Endothelial cell of umbilical vein (primary cell): ENCODE data around the gene KL.

Experiments
- EZH2 ChIP-seq: IDR thresholded peaks from 2 replicates; pipeline ENCODE4 v1.6.1; 2012; ENCODE audit warnings: borderline replicate concordance, low read depth, mild to moderate bottlenecking, moderate library complexity, low read length, inconsistent platforms; ENCODE audit not compliant: severe bottlenecking
- MYC ChIP-seq: IDR thresholded peaks from one replicate; pipeline ENCODE4 v1.6.1; 2011; ENCODE audit warnings: mild to moderate bottlenecking, low read depth, low read length
- POLR2A ChIP-seq: IDR thresholded peaks from 2 replicates; pipeline ENCODE4 v1.6.1; 2012; ENCODE audit warnings: low read depth, mild to moderate bottlenecking, control low read depth, low read length
- POLR2AphosphoS5 ChIP-seq: IDR thresholded peaks from 2 replicates; pipeline ENCODE4 v1.6.1; 2012; ENCODE audit warnings: low read depth, mild to moderate bottlenecking, control low read depth, low read length, moderate library complexity; ENCODE audit not compliant: insufficient read depth
- TF ChIP-seq, protein P1 (sequence below), 2 donors: IDR thresholded peaks; 1 replicate in 1 of 2; 2 replicates in 1 of 2; pipeline ENCODE4 v1.5.1; 2011; ENCODE audit warnings: low read length in 2 of 2, mild to moderate bottlenecking in 2 of 2, moderate library complexity in 2 of 2, control low read depth in 1 of 2, inconsistent platforms in 1 of 2, low read depth in 1 of 2; ENCODE audit not compliant: insufficient read depth in 1 of 2; ENCODE audit errors: extremely low read depth in 1 of 2
- TF ChIP-seq, protein P2 (sequence below): IDR thresholded peaks from 2 replicates; pipeline ENCODE4 v1.6.1; 2011; ENCODE audit not compliant: insufficient read depth, insufficient read length

DNA sequence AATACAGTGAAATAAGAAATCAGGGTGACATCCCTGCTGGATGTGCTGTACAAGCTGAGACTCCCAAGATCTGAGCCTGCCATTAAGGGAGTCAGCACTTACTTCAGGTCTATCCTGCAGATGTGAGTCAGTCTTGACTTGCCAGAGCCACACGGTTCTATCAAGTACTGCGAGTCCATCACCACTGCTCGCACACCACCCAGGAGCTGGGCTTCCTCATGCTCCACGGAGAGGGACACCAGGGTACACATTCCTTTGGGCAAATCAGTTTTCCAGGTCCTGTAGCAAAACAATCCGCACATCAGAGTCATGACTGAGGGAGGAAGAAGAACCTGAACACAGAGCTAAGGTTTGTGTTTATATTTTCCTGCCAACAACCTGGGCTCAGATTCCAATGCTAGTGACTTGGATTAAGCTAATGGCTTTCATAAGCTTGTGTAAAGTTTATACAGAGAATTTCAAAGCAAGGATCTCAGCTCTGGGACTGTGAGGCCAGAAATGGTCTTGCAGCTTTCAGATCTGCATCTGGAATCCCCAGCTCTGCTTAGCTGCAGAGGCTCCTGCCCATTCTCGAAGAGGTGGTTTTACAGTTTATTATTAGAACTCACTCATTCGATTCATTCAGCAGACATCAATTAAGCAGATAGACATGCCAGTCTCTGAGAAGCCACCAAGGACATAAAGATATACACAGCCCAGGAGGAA lies 90.6 kb downstream of the KL start:
- TF ChIP-seq EZH2 (no peak), POLR2AphosphoS5 (no peak), POLR2A (no peak), MYC (no peak)
- TF ChIP-seq, protein P1, sequence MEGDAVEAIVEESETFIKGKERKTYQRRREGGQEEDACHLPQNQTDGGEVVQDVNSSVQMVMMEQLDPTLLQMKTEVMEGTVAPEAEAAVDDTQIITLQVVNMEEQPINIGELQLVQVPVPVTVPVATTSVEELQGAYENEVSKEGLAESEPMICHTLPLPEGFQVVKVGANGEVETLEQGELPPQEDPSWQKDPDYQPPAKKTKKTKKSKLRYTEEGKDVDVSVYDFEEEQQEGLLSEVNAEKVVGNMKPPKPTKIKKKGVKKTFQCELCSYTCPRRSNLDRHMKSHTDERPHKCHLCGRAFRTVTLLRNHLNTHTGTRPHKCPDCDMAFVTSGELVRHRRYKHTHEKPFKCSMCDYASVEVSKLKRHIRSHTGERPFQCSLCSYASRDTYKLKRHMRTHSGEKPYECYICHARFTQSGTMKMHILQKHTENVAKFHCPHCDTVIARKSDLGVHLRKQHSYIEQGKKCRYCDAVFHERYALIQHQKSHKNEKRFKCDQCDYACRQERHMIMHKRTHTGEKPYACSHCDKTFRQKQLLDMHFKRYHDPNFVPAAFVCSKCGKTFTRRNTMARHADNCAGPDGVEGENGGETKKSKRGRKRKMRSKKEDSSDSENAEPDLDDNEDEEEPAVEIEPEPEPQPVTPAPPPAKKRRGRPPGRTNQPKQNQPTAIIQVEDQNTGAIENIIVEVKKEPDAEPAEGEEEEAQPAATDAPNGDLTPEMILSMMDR (IDR thresholded peaks at IDR 0.05; ENCODE audit: extremely low read depth in 1 of 2, insufficient read depth in 1 of 2, low read depth in 1 of 2, low read length in 2 of 2), result no peak
- TF ChIP-seq, protein P2, sequence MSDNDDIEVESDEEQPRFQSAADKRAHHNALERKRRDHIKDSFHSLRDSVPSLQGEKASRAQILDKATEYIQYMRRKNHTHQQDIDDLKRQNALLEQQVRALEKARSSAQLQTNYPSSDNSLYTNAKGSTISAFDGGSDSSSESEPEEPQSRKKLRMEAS, result no peak
